G401 (cell line): ENCODE measurements around the gene GDF7. TPM values are rescaled to one million over a fixed set of nuclear protein-coding genes. Genes with fewer than 3 reads are reported as not detected.
"Not testable (repeated sequence)": the region's sequence is repeated elsewhere in the genome, so short reads cannot be mapped to it uniquely, and the experiment has no call there.

ENCODE experiments used
- DNase-seq: peaks from one replicate; pipeline ENCODE4 v3.0.0-alpha.2; 2015; ENCODE audit warnings: low spot score
- in situ Hi-C: cut with HindIII; loops from 2 replicates; pipeline ENCODE4 v1.10.0; 2016; ENCODE audit warnings: low sequenced_read_pairs, mixed read lengths
- total RNA-seq: library from RNA; depleted of rRNA; stranded (reverse); fragments of >200 nt; shearing (Covaris generic); gene quantifications from 2 replicates; pipeline ENCODE4 v1.2.3, GENCODE V29; 2014

Gene GDF7
- total RNA-seq, 1 experiment from 2014 or later = 0.37 TPM

GRCh38 chr2:20682167-20682920, 15.4 kb downstream of the GDF7 start:
- in situ Hi-C loops = loop anchor here (25.0 kb wide), 1 partner anchor 280 kb away; no protein-coding TSS in a partner anchor
- no peak for DNase-seq

GRCh38 chr2:20684581-20685063, 17.7 kb downstream of the GDF7 start:
- DNase-seq = no peak
- in situ Hi-C loops = loop anchor here (25.0 kb wide), 1 partner anchor 278 kb away; no protein-coding TSS in a partner anchor

GRCh38 chr2:20687260-20687832, 20.4 kb downstream of the GDF7 start:
- in situ Hi-C loops = loop anchor here (25.0 kb wide), 1 partner anchor 275 kb away; no protein-coding TSS in a partner anchor
- DNase-seq = no peak

- in situ Hi-C loops = loop anchor here (25.0 kb wide), 1 partner anchor 273 kb away; no protein-coding TSS in a partner anchor
- no peak for DNase-seq
These were observed 22.7 kb downstream of the GDF7 start for GRCh38 chr2:20689428-20690264.

GRCh38 chr2:20691076-20691734, 24.3 kb downstream of the GDF7 start:
- in situ Hi-C loops = loop anchor here (25.0 kb wide), 1 partner anchor 271 kb away; no protein-coding TSS in a partner anchor
- no peak for DNase-seq

GRCh38 chr2:20692081-20692480, 25.1 kb downstream of the GDF7 start:
- in situ Hi-C loops = loop anchor here (25.0 kb wide), 1 partner anchor 270 kb away; no protein-coding TSS in a partner anchor

GRCh38 chr2:20693317-20693716, 26.4 kb downstream of the GDF7 start:
- in situ Hi-C loops = loop anchor here (25.0 kb wide), 1 partner anchor 269 kb away; no protein-coding TSS in a partner anchor
- no peak for DNase-seq

More at GRCh38 chr2:20692081-20692480, 25.1 kb downstream of the GDF7 start:
- DNase-seq = no peak

- in situ Hi-C loops = loop anchor here (25.0 kb wide), 1 partner anchor 266 kb away; no protein-coding TSS in a partner anchor
These were observed 29.4 kb downstream of the GDF7 start for GRCh38 chr2:20696366-20696765.

GRCh38 chr2:20697322-20697934, 30.5 kb downstream of the GDF7 start:
- no peak for DNase-seq

More at GRCh38 chr2:20696366-20696765, 29.4 kb downstream of the GDF7 start:
- no peak for DNase-seq

GRCh38 chr2:20698916-20699613, 32.1 kb downstream of the GDF7 start:
- in situ Hi-C loops = loop anchor here (25.0 kb wide), 1 partner anchor 263 kb away; no protein-coding TSS in a partner anchor
- no peak for DNase-seq

More at GRCh38 chr2:20697322-20697934, 30.5 kb downstream of the GDF7 start:
- in situ Hi-C loops = loop anchor here (25.0 kb wide), 1 partner anchor 265 kb away; no protein-coding TSS in a partner anchor

- no peak for DNase-seq
- in situ Hi-C loops = no loop called here
These were observed 35.6 kb downstream of the GDF7 start for GRCh38 chr2:20702563-20702962.

- DNase-seq = no peak
- in situ Hi-C loops = no loop called here
These were observed 37.9 kb downstream of the GDF7 start for GRCh38 chr2:20704886-20705285.

- in situ Hi-C loops = no loop called here
- DNase-seq = no peak
These were observed 39.3 kb downstream of the GDF7 start for GRCh38 chr2:20706217-20706616.

GRCh38 chr2:20706786-20707185, 39.8 kb downstream of the GDF7 start:
- no peak for DNase-seq
- in situ Hi-C loops = no loop called here

- DNase-seq = no peak
- in situ Hi-C loops = no loop called here
These were observed 40.7 kb downstream of the GDF7 start for GRCh38 chr2:20707601-20708000.

GRCh38 chr2:20711641-20712040, 44.7 kb downstream of the GDF7 start:
- in situ Hi-C loops, DNase-seq: not testable (repeated sequence)

GRCh38 chr2:20713585-20713984, 46.6 kb downstream of the GDF7 start:
- in situ Hi-C loops, DNase-seq: not testable (repeated sequence)
